Loucy (cell line): ENCODE measurements around the gene ASTN2.

ENCODE experiments used
- H2AFZ ChIP-seq: fragments of 200-600 bp; sonication (generic); 2 replicates; pipeline ENCODE4 v1.6.0; 2016; ENCODE audit warnings: antibody characterized with exemption, mild to moderate bottlenecking, low read length, moderate library complexity
- H3F3A ChIP-seq: fragments of 200-600 bp; 2 replicates; pipeline ENCODE4 v1.6.0; 2016; ENCODE audit warnings: antibody characterized with exemption, low read depth, mild to moderate bottlenecking
- H3K27me3 ChIP-seq: fragments of 200-600 bp; sonication (generic); 2 replicates; pipeline ENCODE4 v1.6.1; 2014; ENCODE audit warnings: low read length, mild to moderate bottlenecking; ENCODE audit not compliant: insufficient read depth, poor library complexity, severe bottlenecking
- H3K36me3 ChIP-seq: fragments of 200-600 bp; sonication (generic); 2 replicates; pipeline ENCODE4 v1.6.1; 2016; ENCODE audit warnings: low read length; ENCODE audit not compliant: insufficient read depth
- H3K4me1 ChIP-seq: fragments of 200-600 bp; sonication (generic); 2 replicates; pipeline ENCODE4 v1.5.1; 2014; ENCODE audit warnings: low read length, mild to moderate bottlenecking; ENCODE audit not compliant: insufficient read depth, poor library complexity, severe bottlenecking
- H3K4me2 ChIP-seq: fragments of 200-600 bp; sonication (generic); 2 replicates; pipeline ENCODE4 v1.6.0; 2014; ENCODE audit warnings: antibody characterized with exemption, low read length, low read depth, mild to moderate bottlenecking; ENCODE audit not compliant: poor library complexity, severe bottlenecking
- H3K4me3 ChIP-seq: fragments of 200-600 bp; sonication (generic); 2 replicates; pipeline ENCODE4 v1.5.1; 2014; ENCODE audit warnings: low read length, mild to moderate bottlenecking, mixed read lengths; ENCODE audit not compliant: poor library complexity, severe bottlenecking
- H3K79me2 ChIP-seq: fragments of 200-600 bp; sonication (generic); 2 replicates; pipeline ENCODE4 v1.6.1; 2014; ENCODE audit warnings: low read length; ENCODE audit not compliant: insufficient read depth
- H3K9ac ChIP-seq: fragments of 200-600 bp; sonication (generic); 2 replicates; pipeline ENCODE4 v1.6.0; 2014; ENCODE audit warnings: mild to moderate bottlenecking, low read depth, low read length, moderate library complexity; ENCODE audit not compliant: poor library complexity, severe bottlenecking
- H3K9me2 ChIP-seq: fragments of 200-600 bp; sonication (generic); replicated peaks from 2 replicates; pipeline ENCODE4 v1.6.1; 2016; ENCODE audit warnings: low read depth, low read length, mixed read lengths
- H3K9me3 ChIP-seq: fragments of 200-600 bp; sonication (generic); 2 replicates; pipeline ENCODE4 v1.6.1; 2014; ENCODE audit warnings: mild to moderate bottlenecking, antibody characterized with exemption, low read length, low read depth; ENCODE audit not compliant: insufficient read depth
- H4K20me1 ChIP-seq: fragments of 200-600 bp; sonication (generic); 2 replicates; pipeline ENCODE4 v1.6.0; 2014; ENCODE audit warnings: antibody characterized with exemption, low read length, mild to moderate bottlenecking; ENCODE audit not compliant: insufficient read depth, poor library complexity, severe bottlenecking
- CTCF ChIP-seq: fragments of 200-600 bp; sonication (generic); conservative IDR thresholded peaks from 2 replicates; pipeline ENCODE4 v1.5.1; 2014; ENCODE audit warnings: mild to moderate bottlenecking, antibody characterized with exemption, low read length
- EZH2phosphoT487 ChIP-seq: fragments of 200-600 bp; IDR thresholded peaks from 2 replicates; pipeline ENCODE4 v1.6.1; 2018; ENCODE audit warnings: antibody characterized with exemption, mild to moderate bottlenecking, moderate library complexity, borderline replicate concordance

The ASTN2 gene

GRCh38 chr9:117250610-117251215 is 164.1 kb downstream of the ASTN2 start:
- no peak overlapping the region for H2AFZ ChIP-seq
- H3K4me1 ChIP-seq: no peaks in the 10 kb centered on the region
- TF ChIP-seq EZH2phosphoT487: no peak
- TF ChIP-seq CTCF: no peak
- H4K20me1 ChIP-seq: no peaks in the 10 kb centered on the region
- H3K9me3 ChIP-seq: no peaks in the 10 kb centered on the region
- H3F3A ChIP-seq: no peaks in the 10 kb centered on the region
- H3K9ac ChIP-seq: no peak overlapping the region
- no peaks in the 10 kb centered on the region for H3K9me2 ChIP-seq
- H3K4me3 ChIP-seq: no peak overlapping the region
- H3K4me2 ChIP-seq: no peak overlapping the region
- H3K27me3 ChIP-seq: no peaks in the 10 kb centered on the region
- no peaks in the 10 kb centered on the region for H3K36me3 ChIP-seq
- H3K79me2 ChIP-seq: no peaks in the 10 kb centered on the region

- no peak overlapping the region for H3K4me3 ChIP-seq
Observed at GRCh38 chr9:117249799-117250198, 165.1 kb downstream of the ASTN2 start.

GRCh38 chr9:117247266-117247665 is 167.6 kb downstream of the ASTN2 start:
- H3K4me2 ChIP-seq: no peak overlapping the region
- no peaks in the 10 kb centered on the region for H4K20me1 ChIP-seq
- no peak overlapping the region for H3K4me3 ChIP-seq
- TF ChIP-seq EZH2phosphoT487 (no peak), CTCF (no peak)
- H3K36me3 ChIP-seq: no peaks in the 10 kb centered on the region
- H3K9ac ChIP-seq: no peak overlapping the region
- no peaks in the 10 kb centered on the region for H3K9me3 ChIP-seq
- H3K79me2 ChIP-seq: no peaks in the 10 kb centered on the region
- no peaks in the 10 kb centered on the region for H3K9me2 ChIP-seq
- H3K4me1 ChIP-seq: no peaks in the 10 kb centered on the region
- H3K27me3 ChIP-seq: no peaks in the 10 kb centered on the region
- no peaks in the 10 kb centered on the region for H3F3A ChIP-seq
- no peak overlapping the region for H2AFZ ChIP-seq

More at GRCh38 chr9:117249799-117250198, 165.1 kb downstream of the ASTN2 start:
- Histone ChIP-seq H4K20me1 (no peaks in the 10 kb centered on the region), H3K79me2 (no peaks in the 10 kb centered on the region), H3K9ac (no peak overlapping the region), H2AFZ (no peak overlapping the region), H3K4me2 (no peak overlapping the region), H3K9me3 (no peaks in the 10 kb centered on the region), H3K36me3 (no peaks in the 10 kb centered on the region), H3K9me2 (no peaks in the 10 kb centered on the region), H3K27me3 (no peaks in the 10 kb centered on the region), H3K4me1 (no peaks in the 10 kb centered on the region), H3F3A (no peaks in the 10 kb centered on the region)
- TF ChIP-seq CTCF: no peak
- TF ChIP-seq EZH2phosphoT487: no peak
